GM10266 (cell line): Measurements from ENCODE around the gene ATP8A1.

Experiments
- DNase-seq: peaks from one replicate; pipeline ENCODE4 v3.0.0; 2012; ENCODE audit errors: extremely low spot score
- CTCF ChIP-seq: IDR thresholded peaks from 2 replicates; pipeline ENCODE4 v1.5.1; 2012; ENCODE audit warnings: mild to moderate bottlenecking, low read depth; ENCODE audit not compliant: control insufficient read depth, insufficient read depth; ENCODE audit errors: missing control alignments

Gene ATP8A1

GRCh38 chr4:42633605-42634388 lies 23.1 kb downstream of the ATP8A1 start:
- DNase-seq, result peak; percentile 22
- TF ChIP-seq CTCF, result no peak

- DNase-seq, result no peak
Measured at GRCh38 chr4:42632653-42633382, 24.1 kb downstream of the ATP8A1 start.

GRCh38 chr4:42630908-42631307 lies 26.0 kb downstream of the ATP8A1 start:
- TF ChIP-seq CTCF, result no peak
- no peak for DNase-seq

More at GRCh38 chr4:42632653-42633382, 24.1 kb downstream of the ATP8A1 start:
- no peak for TF ChIP-seq CTCF

- DNase-seq, result no peak
- TF ChIP-seq CTCF, result no peak
Measured at GRCh38 chr4:42628740-42629139, 28.2 kb downstream of the ATP8A1 start.

GRCh38 chr4:42627885-42628646 lies 28.8 kb downstream of the ATP8A1 start:
- DNase-seq, result peak; percentile 60

GRCh38 chr4:42626629-42627146 lies 30.2 kb downstream of the ATP8A1 start:
- no peak for TF ChIP-seq CTCF
- no peak for DNase-seq

More at GRCh38 chr4:42627885-42628646, 28.8 kb downstream of the ATP8A1 start:
- no peak for TF ChIP-seq CTCF

GRCh38 chr4:42625329-42625728 lies 31.6 kb downstream of the ATP8A1 start:
- no peak for TF ChIP-seq CTCF
- DNase-seq, result no peak
